H9 (cell line): ENCODE results near the gene CLC. TPM values are rescaled to one million over a fixed set of nuclear protein-coding genes. Genes with fewer than 3 reads are reported as not detected.

Experiments
- DNase-seq: peaks from one replicate; pipeline ENCODE4 v3.0.0-alpha.2; 2017
- H2AFZ ChIP-seq: one replicate; pipeline ENCODE4 v1.6.1; 2013; ENCODE audit warnings: mild to moderate bottlenecking, low read length, control low read depth, moderate library complexity
- H2AK5ac ChIP-seq: 2 replicates; pipeline ENCODE4 v1.6.1; 2013; ENCODE audit warnings: low read length, control low read depth, mixed read lengths; ENCODE audit not compliant: insufficient read length
- H2BK120ac ChIP-seq: one replicate; pipeline ENCODE4 v1.6.1; 2013; ENCODE audit warnings: low read depth, mild to moderate bottlenecking, low read length, control low read depth, inconsistent platforms; ENCODE audit not compliant: poor library complexity, severe bottlenecking
- H2BK12ac ChIP-seq: 2 replicates; pipeline ENCODE4 v1.6.1; 2013; ENCODE audit warnings: low read length, control low read depth, mixed read lengths, low read depth; ENCODE audit not compliant: insufficient read length
- H2BK15ac ChIP-seq: 2 replicates; pipeline ENCODE4 v1.6.1; 2013; ENCODE audit warnings: low read depth, low read length, control low read depth
- H2BK20ac ChIP-seq: one replicate; pipeline ENCODE4 v1.6.1; 2013; ENCODE audit warnings: low read depth, mild to moderate bottlenecking, low read length, control low read depth, inconsistent platforms; ENCODE audit not compliant: poor library complexity, severe bottlenecking
- H2BK5ac ChIP-seq: 2 replicates; pipeline ENCODE4 v1.6.1; 2013; ENCODE audit warnings: low read length, control low read depth, mixed read lengths; ENCODE audit not compliant: insufficient read length
- H3K14ac ChIP-seq: 2 replicates; pipeline ENCODE4 v1.6.1; 2013; ENCODE audit warnings: low read length, control low read depth; ENCODE audit not compliant: insufficient read depth
- H3K18ac ChIP-seq: 2 replicates; pipeline ENCODE4 v1.6.1; 2013; ENCODE audit warnings: low read depth, mild to moderate bottlenecking, mixed read lengths, low read length, control low read depth; ENCODE audit not compliant: insufficient read length
- H3K23ac ChIP-seq: 2 replicates; pipeline ENCODE4 v1.6.1; 2013; ENCODE audit warnings: low read length, control low read depth, mixed read lengths, low read depth; ENCODE audit not compliant: insufficient read length
- H3K23me2 ChIP-seq: 2 replicates; pipeline ENCODE4 v1.6.1; 2013; ENCODE audit warnings: low read depth, mild to moderate bottlenecking, mixed read lengths, low read length, control low read depth; ENCODE audit not compliant: insufficient read length, poor library complexity, severe bottlenecking
- H3K27ac ChIP-seq: 2 replicates; pipeline ENCODE4 v1.5.1; 2013; ENCODE audit warnings: low read length, control low read depth, mixed read lengths, low read depth; ENCODE audit not compliant: insufficient read length
- H3K27me3 ChIP-seq: 2 replicates; pipeline ENCODE4 v1.6.1; 2013; ENCODE audit warnings: low read length, control low read depth, inconsistent platforms; ENCODE audit not compliant: insufficient read depth
- H3K4ac ChIP-seq: 2 replicates; pipeline ENCODE4 v1.6.1; 2013; ENCODE audit warnings: low read depth, mild to moderate bottlenecking, control low read depth, inconsistent platforms, low read length, moderate library complexity
- H3K4me1 ChIP-seq: 2 replicates; pipeline ENCODE4 v1.6.1; 2013; ENCODE audit warnings: low read length, control low read depth, inconsistent platforms; ENCODE audit not compliant: insufficient read depth
- H3K4me2 ChIP-seq: 2 replicates; pipeline ENCODE4 v1.6.1; 2013; ENCODE audit warnings: low read length, control low read depth, mixed read lengths; ENCODE audit not compliant: insufficient read length, insufficient read depth
- H3K56ac ChIP-seq: 2 replicates; pipeline ENCODE4 v1.6.1; 2013; ENCODE audit warnings: low read depth, mild to moderate bottlenecking, mixed read lengths, low read length, control low read depth; ENCODE audit not compliant: insufficient read length
- H3K79me1 ChIP-seq: 2 replicates; pipeline ENCODE4 v1.6.1; 2013; ENCODE audit warnings: low read depth, mild to moderate bottlenecking, moderate library complexity, low read length, control low read depth, inconsistent platforms; ENCODE audit not compliant: insufficient read depth, poor library complexity, severe bottlenecking
- H3K79me2 ChIP-seq: 2 replicates; pipeline ENCODE4 v1.6.1; 2013; ENCODE audit warnings: low read length, control low read depth, inconsistent platforms; ENCODE audit not compliant: insufficient read depth
- H3K9ac ChIP-seq: 2 replicates; pipeline ENCODE4 v1.6.1; 2013; ENCODE audit warnings: low read length, control low read depth, mixed read lengths; ENCODE audit not compliant: insufficient read length; ENCODE audit errors: extremely low read depth
- H3K9me3 ChIP-seq: one replicate; pipeline ENCODE4 v1.6.1; 2013; ENCODE audit warnings: low read depth, low read length, inconsistent platforms; ENCODE audit not compliant: control insufficient read depth
- H3T11ph ChIP-seq: one replicate; pipeline ENCODE4 v1.6.1; 2013; ENCODE audit warnings: mild to moderate bottlenecking, low read length, control low read depth, inconsistent platforms
- H4K20me1 ChIP-seq: one replicate; pipeline ENCODE4 v1.6.1; 2013; ENCODE audit not compliant: control insufficient read depth, insufficient read length, insufficient read depth
- H4K5ac ChIP-seq: 2 replicates; pipeline ENCODE4 v1.6.1; 2013; ENCODE audit warnings: low read depth, mild to moderate bottlenecking, mixed read lengths, low read length, control low read depth; ENCODE audit not compliant: insufficient read length
- H4K8ac ChIP-seq: replicated peaks from 2 replicates; pipeline ENCODE4 v1.6.1; 2013; ENCODE audit warnings: low read length, control low read depth, mixed read lengths, low read depth; ENCODE audit not compliant: insufficient read length
- H4K91ac ChIP-seq: 2 replicates; pipeline ENCODE4 v1.6.1; 2013; ENCODE audit warnings: low read depth, mild to moderate bottlenecking, moderate library complexity, mixed read lengths, low read length, control low read depth; ENCODE audit not compliant: insufficient read length
- H3K27ac Mint-ChIP-seq, 3 experiments: 2 replicates in 2 of 3; 3 replicates in 1 of 3; pipeline ENCODE4 v1.8.0; 2020 to 2021; ENCODE audit warnings: mixed read lengths in 3 of 3, mild to moderate bottlenecking in 1 of 3, moderate library complexity in 1 of 3
- H3K27me3 Mint-ChIP-seq: 2 replicates; pipeline ENCODE4 v1.8.0; 2021; ENCODE audit warnings: low read depth, mild to moderate bottlenecking, moderate library complexity, mixed read lengths
- H3K36me3 Mint-ChIP-seq, 3 experiments: 2 replicates in 2 of 3; 3 replicates in 1 of 3; pipeline ENCODE4 v1.8.0; 2020 to 2021; ENCODE audit warnings: low read depth in 3 of 3, mixed read lengths in 3 of 3; ENCODE audit not compliant: insufficient read depth in 1 of 3
- H3K4me1 Mint-ChIP-seq, 2 experiments: 2 replicates each; pipeline ENCODE4 v1.8.0; 2020; ENCODE audit warnings: mixed read lengths in 2 of 2
- H3K4me3 Mint-ChIP-seq, 2 experiments: 2 replicates in 1 of 2; 3 replicates in 1 of 2; pipeline ENCODE4 v1.8.0; 2020 to 2021; ENCODE audit warnings: mild to moderate bottlenecking in 2 of 2, mixed read lengths in 2 of 2, moderate library complexity in 1 of 2
- H3K9me3 Mint-ChIP-seq, 2 experiments: 2 replicates in 1 of 2; 3 replicates in 1 of 2; pipeline ENCODE4 v1.8.0; 2020; ENCODE audit warnings: mild to moderate bottlenecking in 2 of 2, mixed read lengths in 2 of 2, moderate library complexity in 1 of 2
- WGBS: extraction: QIAGEN DNeasy Blood & Tissue Kit; methylation state at CpG from one replicate; pipeline ENCODE4 v1.1.7; 2013; ENCODE audit warnings: missing lambda C conversion rate, low lambda C conversion rate, mixed read lengths; ENCODE audit not compliant: insufficient read length; ENCODE audit errors: extremely low coverage; 5-methylcytosine and 5-hydroxymethylcytosine counted together
- total RNA-seq: library from RNA; stranded (reverse); gene quantifications from 2 replicates; pipeline ENCODE4 v1.2.1, GENCODE V29; 2021
- TF ChIP-seq, protein P1 (sequence below): fragments of 200-600 bp; sonication (generic); conservative IDR thresholded peaks from 3 replicates; pipeline ENCODE4 v1.8.0; 2021; ENCODE audit warnings: antibody characterized with exemption, mild to moderate bottlenecking

CLC gene
- total RNA-seq, 1 experiment from 2014 or later = 0.39 TPM

DNA sequence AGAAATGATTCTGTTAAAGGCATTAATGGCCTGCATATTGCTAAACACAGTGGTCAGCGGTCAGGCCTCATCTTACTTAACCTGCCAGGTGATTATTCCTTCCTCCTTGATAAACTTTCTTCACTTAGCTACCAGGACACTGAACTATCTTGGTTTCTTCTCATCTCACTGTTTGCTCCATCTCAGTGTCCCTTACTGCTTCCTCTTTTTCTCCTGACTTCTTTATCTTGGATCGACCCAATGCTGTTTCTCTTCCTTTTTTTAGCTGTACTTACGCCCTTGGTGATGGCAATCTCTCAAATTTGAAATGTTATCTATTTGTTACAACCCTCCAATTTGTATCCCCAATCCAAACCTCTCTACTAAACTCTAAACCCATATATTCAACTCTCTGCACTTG lies 7.8 kb upstream of the CLC start:
- WGBS = no CpG with 5 or more reads among the region's 3 CpGs
- Histone ChIP-seq H2BK15ac (no peak overlapping the region), H2BK5ac (no peak overlapping the region), H3K4ac (no peak overlapping the region), H2AK5ac (no peak overlapping the region), H3T11ph (no peak overlapping the region), H3K23me2 (no peaks in the 10 kb centered on the region), H3K4me2 (no peak overlapping the region), H3K27ac (no peak overlapping the region), H3K56ac (no peak overlapping the region), H2AFZ (no peak overlapping the region), H3K23ac (no peak overlapping the region), H4K20me1 (no peaks in the 10 kb centered on the region), H2BK120ac (no peak overlapping the region), H3K4me1 (no peaks in the 10 kb centered on the region), H3K9me3 (no peaks in the 10 kb centered on the region), H2BK12ac (no peak overlapping the region), H2BK20ac (no peak overlapping the region), H3K79me1 (no peaks in the 10 kb centered on the region), H3K14ac (no peak overlapping the region), H4K91ac (no peak overlapping the region), H3K27me3 (no peaks in the 10 kb centered on the region), H3K18ac (no peak overlapping the region), H4K5ac (no peak overlapping the region), H3K79me2 (no peaks in the 10 kb centered on the region), H4K8ac (no peak overlapping the region), H3K9ac (no peak overlapping the region)
- no peaks in the 10 kb centered on the region; a peak in 1 of 4 replicates for H3K4me1 Mint-ChIP-seq
- H3K4me3 Mint-ChIP-seq = no peak overlapping the region
- no peak overlapping the region for H3K27ac Mint-ChIP-seq
- no peaks in the 10 kb centered on the region for H3K36me3 Mint-ChIP-seq
- DNase-seq = no peak
- peaks cover 13% of the 10 kb centered on the region; the same call in 1 of the 2 replicates for H3K27me3 Mint-ChIP-seq
- H3K9me3 Mint-ChIP-seq = no peaks in the 10 kb centered on the region
- TF ChIP-seq, protein P1, sequence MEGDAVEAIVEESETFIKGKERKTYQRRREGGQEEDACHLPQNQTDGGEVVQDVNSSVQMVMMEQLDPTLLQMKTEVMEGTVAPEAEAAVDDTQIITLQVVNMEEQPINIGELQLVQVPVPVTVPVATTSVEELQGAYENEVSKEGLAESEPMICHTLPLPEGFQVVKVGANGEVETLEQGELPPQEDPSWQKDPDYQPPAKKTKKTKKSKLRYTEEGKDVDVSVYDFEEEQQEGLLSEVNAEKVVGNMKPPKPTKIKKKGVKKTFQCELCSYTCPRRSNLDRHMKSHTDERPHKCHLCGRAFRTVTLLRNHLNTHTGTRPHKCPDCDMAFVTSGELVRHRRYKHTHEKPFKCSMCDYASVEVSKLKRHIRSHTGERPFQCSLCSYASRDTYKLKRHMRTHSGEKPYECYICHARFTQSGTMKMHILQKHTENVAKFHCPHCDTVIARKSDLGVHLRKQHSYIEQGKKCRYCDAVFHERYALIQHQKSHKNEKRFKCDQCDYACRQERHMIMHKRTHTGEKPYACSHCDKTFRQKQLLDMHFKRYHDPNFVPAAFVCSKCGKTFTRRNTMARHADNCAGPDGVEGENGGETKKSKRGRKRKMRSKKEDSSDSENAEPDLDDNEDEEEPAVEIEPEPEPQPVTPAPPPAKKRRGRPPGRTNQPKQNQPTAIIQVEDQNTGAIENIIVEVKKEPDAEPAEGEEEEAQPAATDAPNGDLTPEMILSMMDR = no peak
